Smooth muscle cell of trachea (primary cell): ENCODE data around the gene HECA. TPM values are rescaled to one million over a fixed set of nuclear protein-coding genes. Genes with fewer than 3 reads are reported as not detected.

Experiments
- total RNA-seq: library from RNA; depleted of rRNA; stranded (reverse); fragments of >200 nt; gene quantifications from 2 replicates; pipeline ENCODE4 v1.2.1, GENCODE V29; 2014

The HECA gene, protein sequence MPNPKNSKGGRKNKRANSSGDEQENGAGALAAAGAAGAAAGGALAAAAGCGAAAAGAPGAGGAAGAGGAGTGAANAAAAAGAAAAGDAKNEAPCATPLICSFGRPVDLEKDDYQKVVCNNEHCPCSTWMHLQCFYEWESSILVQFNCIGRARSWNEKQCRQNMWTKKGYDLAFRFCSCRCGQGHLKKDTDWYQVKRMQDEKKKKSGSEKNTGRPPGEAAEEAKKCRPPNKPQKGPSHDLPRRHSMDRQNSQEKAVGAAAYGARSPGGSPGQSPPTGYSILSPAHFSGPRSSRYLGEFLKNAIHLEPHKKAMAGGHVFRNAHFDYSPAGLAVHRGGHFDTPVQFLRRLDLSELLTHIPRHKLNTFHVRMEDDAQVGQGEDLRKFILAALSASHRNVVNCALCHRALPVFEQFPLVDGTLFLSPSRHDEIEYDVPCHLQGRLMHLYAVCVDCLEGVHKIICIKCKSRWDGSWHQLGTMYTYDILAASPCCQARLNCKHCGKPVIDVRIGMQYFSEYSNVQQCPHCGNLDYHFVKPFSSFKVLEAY
- total RNA-seq: 24.5 and 26.6 TPM in 2 replicates

DNA sequence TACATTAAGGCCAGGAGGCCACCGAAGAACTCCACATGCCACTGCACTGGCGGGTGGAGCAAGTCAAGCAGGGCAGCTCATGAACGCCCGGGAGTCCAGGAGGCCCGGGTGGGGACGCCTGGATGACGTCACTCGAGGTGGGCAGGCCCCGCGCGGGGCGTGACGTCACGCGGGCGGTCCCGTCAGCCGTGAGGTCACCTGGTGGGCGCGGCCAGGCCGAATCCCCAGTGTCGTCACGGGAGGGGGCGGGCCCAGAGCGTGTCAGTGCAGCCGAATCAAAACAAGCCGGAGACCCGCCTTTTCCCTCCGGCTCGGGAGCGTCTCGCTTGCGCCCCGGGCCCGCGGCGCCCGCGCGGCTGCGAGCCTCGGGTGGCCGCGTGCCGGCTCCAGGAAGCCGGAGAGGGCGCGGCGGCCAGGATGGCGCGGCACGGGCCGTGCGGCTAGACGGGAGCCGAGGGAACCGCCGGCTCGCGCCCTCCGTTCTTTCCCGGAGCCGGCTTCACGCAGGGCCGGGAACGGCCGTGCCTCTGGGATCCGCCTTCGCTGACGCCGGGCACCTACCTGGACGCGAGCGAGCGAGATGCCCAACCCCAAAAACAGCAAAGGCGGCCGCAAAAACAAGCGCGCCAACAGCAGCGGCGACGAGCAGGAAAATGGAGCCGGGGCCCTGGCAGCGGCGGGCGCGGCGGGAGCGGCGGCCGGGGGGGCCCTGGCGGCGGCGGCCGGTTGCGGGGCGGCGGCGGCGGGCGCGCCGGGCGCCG is at the start of gene HECA:
Gene HECA (plus strand): TSS at position 264 of the 761 bp plus-strand sequence. CDS start 317 bp downstream, at position 581.

Other genes starting within 250 kb of the HECA start
- gene REPS1, start 146.8 kb upstream of the HECA start, total RNA-seq: 22.7 and 24.6 TPM in 2 replicates
- gene ABRACL, start 106.3 kb upstream of the HECA start, total RNA-seq: 12.2 and 28.9 TPM in 2 replicates
- gene TXLNB, start 156.9 kb downstream of the HECA start, total RNA-seq: 2.3 and 4.1 TPM in 2 replicates
- gene CITED2, start 239.6 kb downstream of the HECA start, total RNA-seq: 74.3 and 160 TPM in 2 replicates